Ovary (tissue), 3 donors: ENCODE results near the gene NDUFC1.

Experiments used
- EP300 ChIP-seq: sonication (generic); formaldehyde crosslinking; IDR thresholded peaks from one replicate; pipeline ENCODE4 v1.6.1; 2017; ENCODE audit warnings: antibody characterized with exemption
- POLR2A ChIP-seq: fragments of 450-650 bp; IDR thresholded peaks from one replicate; pipeline ENCODE4 v1.6.1; 2017; ENCODE audit warnings: antibody characterized with exemption, mild to moderate bottlenecking, moderate library complexity
- TF ChIP-seq, protein P1 (sequence below), 3 donors: fragments of 450-650 bp in 2 of 3; fragments of 200-600 bp in 1 of 3; IDR thresholded peaks; one replicate each; pipeline versions ENCODE4 v1.5.1 to v1.8.0; 2016 to 2022; ENCODE audit warnings: antibody characterized with exemption in 3 of 3, mild to moderate bottlenecking in 1 of 3
- donor health status: DM: no; HTN: no; CAD: no.

DNA sequence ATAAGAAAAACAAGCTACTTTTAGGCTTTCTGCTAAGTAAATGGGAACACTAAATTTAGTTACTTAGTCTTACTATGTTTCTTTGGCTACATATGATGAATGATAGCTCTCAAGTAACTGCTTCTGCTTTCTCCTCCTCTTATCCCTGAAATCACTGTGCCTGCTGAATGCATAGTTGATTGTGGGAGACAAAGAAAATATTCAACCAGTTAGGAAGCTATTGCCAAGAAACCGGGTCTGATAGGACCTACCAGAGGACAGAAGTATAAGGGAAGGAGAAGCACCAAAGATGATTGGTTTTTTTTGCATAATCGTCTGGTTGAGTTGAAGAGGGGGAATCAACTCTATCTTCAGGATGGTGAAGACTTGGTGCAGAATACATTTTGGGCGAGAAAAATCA is 28.0 kb upstream of the NDUFC1 start:
- TF ChIP-seq, protein P1, sequence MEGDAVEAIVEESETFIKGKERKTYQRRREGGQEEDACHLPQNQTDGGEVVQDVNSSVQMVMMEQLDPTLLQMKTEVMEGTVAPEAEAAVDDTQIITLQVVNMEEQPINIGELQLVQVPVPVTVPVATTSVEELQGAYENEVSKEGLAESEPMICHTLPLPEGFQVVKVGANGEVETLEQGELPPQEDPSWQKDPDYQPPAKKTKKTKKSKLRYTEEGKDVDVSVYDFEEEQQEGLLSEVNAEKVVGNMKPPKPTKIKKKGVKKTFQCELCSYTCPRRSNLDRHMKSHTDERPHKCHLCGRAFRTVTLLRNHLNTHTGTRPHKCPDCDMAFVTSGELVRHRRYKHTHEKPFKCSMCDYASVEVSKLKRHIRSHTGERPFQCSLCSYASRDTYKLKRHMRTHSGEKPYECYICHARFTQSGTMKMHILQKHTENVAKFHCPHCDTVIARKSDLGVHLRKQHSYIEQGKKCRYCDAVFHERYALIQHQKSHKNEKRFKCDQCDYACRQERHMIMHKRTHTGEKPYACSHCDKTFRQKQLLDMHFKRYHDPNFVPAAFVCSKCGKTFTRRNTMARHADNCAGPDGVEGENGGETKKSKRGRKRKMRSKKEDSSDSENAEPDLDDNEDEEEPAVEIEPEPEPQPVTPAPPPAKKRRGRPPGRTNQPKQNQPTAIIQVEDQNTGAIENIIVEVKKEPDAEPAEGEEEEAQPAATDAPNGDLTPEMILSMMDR (IDR thresholded peaks at IDR 0.05): no peak
- TF ChIP-seq POLR2A: no peak
- no peak for TF ChIP-seq EP300
